Spleen (tissue), 7 donors: ENCODE results near the gene RAB5B.

Experiments
- POLR2AphosphoS5 ChIP-seq, 3 donors: sonication (generic); formaldehyde crosslinking; IDR thresholded peaks; one replicate each; pipeline ENCODE4 v1.5.1; 2017; ENCODE audit warnings: antibody characterized with exemption in 3 of 3
- TF ChIP-seq, protein P1 (sequence below), 11 experiments: fragments of 200-600 bp in 7 of 11; fragments of 450-650 bp in 4 of 11; sonication (generic) in 4 of 11; IDR thresholded peaks in 8 of 11; conservative IDR thresholded peaks in 3 of 11; 1 replicate in 7 of 11; 2 replicates in 4 of 11; pipeline versions ENCODE4 v1.4.0 to v1.8.0; 2016 to 2021; ENCODE audit warnings: antibody characterized with exemption in 11 of 11, inconsistent platforms in 4 of 11, mild to moderate bottlenecking in 1 of 11
- donor health status: DM: no; HTN: no; CAD: no; lungs with moderate emphysema.
- donor health status: DM: no; HTN: no; CAD: no.
- donor health status: DM: no; HTN: no; CAD: no.

DNA sequence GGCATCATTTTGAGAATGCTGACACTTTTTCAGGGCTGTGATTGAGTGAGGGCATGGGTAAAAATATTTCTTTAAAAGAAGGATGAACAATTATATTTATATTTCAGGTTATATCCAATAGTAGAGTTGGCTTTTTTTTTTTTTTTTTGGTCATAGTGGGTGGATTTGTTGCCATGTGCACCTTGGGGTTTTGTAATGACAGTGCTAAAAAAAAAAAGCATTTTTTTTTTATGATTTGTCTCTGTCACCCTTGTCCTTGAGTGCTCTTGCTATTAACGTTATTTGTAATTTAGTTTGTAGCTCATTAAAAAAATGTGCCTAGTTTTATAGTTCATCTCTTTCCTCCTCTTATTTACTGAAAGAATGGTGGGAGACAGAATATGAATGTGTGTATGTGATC lies 1.4 kb upstream of the RAB5B start:
- TF ChIP-seq, protein P1, sequence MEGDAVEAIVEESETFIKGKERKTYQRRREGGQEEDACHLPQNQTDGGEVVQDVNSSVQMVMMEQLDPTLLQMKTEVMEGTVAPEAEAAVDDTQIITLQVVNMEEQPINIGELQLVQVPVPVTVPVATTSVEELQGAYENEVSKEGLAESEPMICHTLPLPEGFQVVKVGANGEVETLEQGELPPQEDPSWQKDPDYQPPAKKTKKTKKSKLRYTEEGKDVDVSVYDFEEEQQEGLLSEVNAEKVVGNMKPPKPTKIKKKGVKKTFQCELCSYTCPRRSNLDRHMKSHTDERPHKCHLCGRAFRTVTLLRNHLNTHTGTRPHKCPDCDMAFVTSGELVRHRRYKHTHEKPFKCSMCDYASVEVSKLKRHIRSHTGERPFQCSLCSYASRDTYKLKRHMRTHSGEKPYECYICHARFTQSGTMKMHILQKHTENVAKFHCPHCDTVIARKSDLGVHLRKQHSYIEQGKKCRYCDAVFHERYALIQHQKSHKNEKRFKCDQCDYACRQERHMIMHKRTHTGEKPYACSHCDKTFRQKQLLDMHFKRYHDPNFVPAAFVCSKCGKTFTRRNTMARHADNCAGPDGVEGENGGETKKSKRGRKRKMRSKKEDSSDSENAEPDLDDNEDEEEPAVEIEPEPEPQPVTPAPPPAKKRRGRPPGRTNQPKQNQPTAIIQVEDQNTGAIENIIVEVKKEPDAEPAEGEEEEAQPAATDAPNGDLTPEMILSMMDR (IDR thresholded peaks at IDR 0.05 in 8 of 11, conservative IDR thresholded peaks at IDR 0.05 in 3 of 11): no peak
- TF ChIP-seq POLR2AphosphoS5 (IDR thresholded peaks at IDR 0.05): no peak
